GM23338 (cell line): ENCODE results near the gene ZNF560.

ENCODE experiments used
- CTCF ChIP-seq, 2 experiments: fragments of 200-600 bp in 1 of 2; sonication (generic) in 1 of 2; conservative IDR thresholded peaks; 2 replicates each; pipeline versions ENCODE4 v1.5.1 to v1.6.1; 2016 to 2017; ENCODE audit warnings: antibody characterized with exemption in 2 of 2, low read depth in 2 of 2, mild to moderate bottlenecking in 2 of 2, moderate library complexity in 1 of 2
- EZH2phosphoT487 ChIP-seq: fragments of 200-600 bp; sonication (generic); IDR thresholded peaks from one replicate; pipeline ENCODE4 v1.8.1; 2018; ENCODE audit warnings: antibody characterized with exemption; ENCODE audit not compliant: unreplicated experiment

GRCh38 chr19:9547870-9548269 lies 49.5 kb upstream of the ZNF560 start:
- TF ChIP-seq EZH2phosphoT487 (no peak), CTCF (conservative IDR thresholded peaks at IDR 0.05; ENCODE audit: low read depth in 2 of 2) (no peak)
